HG03108 (cell line): ENCODE results near the gene SUSD6.
"Not testable (repeated sequence)": the region's sequence is repeated elsewhere in the genome, so short reads cannot be mapped to it uniquely, and the experiment has no call there.

Experiments used
- ATAC-seq: cut with Tn5 transposase; IDR thresholded peaks from one replicate; pipeline ENCODE4 v1.9.1; 2021; ENCODE audit warnings: moderate library complexity; ENCODE audit not compliant: unreplicated experiment

Gene SUSD6

GRCh38 chr14:69693145-69693544 lies 81.7 kb downstream of the SUSD6 start:
- peak; percentile 41 for ATAC-seq

DNA sequence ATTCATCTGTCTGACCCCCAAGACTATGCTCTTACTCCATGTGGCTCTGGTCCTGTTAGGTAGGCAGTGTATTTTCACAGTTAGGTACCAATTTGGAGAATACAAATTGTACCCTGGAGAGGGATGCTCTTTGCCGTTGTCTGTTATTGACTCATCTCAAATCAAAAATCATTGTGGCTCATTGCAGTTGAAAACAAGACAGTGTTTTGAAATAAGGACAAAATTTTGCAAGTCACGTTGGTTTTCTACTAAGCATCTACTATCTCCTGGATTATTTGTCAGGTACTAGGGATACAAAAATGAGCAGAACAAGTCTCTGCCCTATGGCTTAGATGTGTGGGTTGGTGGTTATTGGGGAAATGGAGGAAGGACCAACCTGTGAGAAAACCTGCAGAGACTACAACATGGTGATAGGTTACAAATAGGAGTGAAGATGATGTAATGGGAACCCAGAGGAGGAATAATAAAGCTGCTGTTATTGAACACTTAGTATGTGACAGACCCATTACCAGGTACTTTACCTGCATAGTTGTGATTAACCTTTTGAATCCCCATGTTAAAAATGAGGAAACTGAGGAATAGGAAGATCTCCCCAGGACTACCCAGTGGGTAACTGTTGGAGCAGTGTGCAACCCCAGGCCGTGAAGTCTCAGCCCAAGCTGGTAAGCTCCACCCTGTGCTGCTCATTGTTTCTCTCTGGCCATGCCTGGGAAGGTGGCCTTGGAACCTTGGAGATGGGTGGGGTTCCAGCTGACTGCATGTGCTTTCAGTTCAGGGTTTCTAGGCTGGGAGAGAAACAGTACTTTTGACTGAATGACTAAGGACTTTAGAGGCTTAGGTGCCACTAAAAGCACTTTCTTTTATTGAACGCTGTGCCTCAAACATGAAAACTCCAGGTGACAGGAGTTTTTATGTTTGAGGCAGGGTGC lies 82.7 kb downstream of the SUSD6 start:
- ATAC-seq = no peak

- ATAC-seq = no peak
Measured at GRCh38 chr14:69694730-69695281, 83.4 kb downstream of the SUSD6 start.

- peak; percentile 37 for ATAC-seq
Measured at GRCh38 chr14:69695322-69696203, 84.2 kb downstream of the SUSD6 start.

DNA sequence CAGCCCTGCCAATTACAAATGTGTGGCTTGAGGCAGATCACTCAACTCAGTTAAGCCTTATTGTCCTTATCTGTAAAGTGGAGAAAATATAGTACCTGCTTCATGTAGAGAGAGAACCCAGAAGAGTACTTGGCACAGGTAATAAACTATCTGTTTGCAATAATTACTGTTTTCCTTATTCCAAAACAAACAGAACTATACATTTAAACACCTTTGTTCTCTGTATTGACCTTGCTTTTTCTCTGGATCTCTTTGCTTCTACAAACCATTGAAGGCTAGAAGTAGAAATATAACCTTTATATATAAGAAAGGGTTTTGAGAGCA lies 84.8 kb downstream of the SUSD6 start:
- ATAC-seq = no peak

- no peak for ATAC-seq
Measured at GRCh38 chr14:69696633-69697557, 85.5 kb downstream of the SUSD6 start.

GRCh38 chr14:69698572-69698971 lies 87.2 kb downstream of the SUSD6 start:
- no peak for ATAC-seq

- ATAC-seq = not testable (repeated sequence)
Measured at GRCh38 chr14:69699243-69699642, 87.8 kb downstream of the SUSD6 start.

DNA sequence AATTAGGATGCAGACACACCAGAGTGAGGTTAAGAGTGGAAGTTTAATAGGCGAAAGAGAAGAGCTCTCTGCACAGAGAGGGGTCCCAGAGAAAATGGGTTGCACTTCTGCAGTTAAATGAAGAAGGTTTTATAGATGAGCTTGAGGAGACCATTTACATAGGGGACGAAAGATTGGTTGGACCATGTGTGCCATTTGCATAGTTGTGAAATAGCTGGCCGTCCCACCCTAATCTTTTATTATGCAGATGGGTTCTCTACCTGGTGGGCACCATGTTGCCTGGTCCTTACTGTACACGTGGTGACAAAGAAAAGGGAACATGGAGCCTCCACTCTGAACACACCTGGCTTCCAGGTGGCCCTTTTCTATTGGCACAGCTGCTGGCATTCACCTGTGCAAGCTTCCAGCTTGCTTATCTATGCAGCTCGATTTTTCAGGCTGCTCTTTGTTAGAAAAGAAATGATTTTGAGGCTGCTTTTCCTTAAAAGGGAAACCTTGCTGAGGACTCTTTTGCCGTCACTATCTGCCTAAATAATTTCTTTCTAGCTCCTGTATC lies 88.4 kb downstream of the SUSD6 start:
- ATAC-seq = no peak

- ATAC-seq = no peak
Measured at GRCh38 chr14:69700575-69700974, 89.2 kb downstream of the SUSD6 start.

GRCh38 chr14:69701291-69701690 lies 89.9 kb downstream of the SUSD6 start:
- no peak for ATAC-seq

DNA sequence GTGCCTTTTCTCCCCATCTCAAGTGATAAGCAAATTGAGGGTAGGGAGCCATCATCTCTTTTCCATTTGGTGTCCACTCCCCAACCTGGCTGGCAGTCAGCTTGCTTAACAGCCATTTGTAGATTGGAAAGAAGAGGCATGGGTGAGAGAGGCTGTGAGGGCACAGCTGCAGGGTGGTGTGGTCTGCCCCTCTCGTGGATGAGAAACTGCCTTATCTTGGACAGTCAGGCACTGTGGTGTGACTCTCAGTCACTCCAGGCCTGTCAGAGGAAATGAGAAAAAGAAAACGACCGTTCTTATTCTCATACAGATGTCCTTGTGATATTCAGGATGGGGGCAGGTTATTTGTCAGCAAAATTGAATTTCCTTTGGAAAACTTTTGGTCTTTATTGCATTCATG lies 90.5 kb downstream of the SUSD6 start:
- peak; percentile 67 for ATAC-seq

GRCh38 chr14:69703047-69704039 lies 91.9 kb downstream of the SUSD6 start:
- no peak for ATAC-seq

- no peak for ATAC-seq
Measured at GRCh38 chr14:69704319-69704718, 92.9 kb downstream of the SUSD6 start.

DNA sequence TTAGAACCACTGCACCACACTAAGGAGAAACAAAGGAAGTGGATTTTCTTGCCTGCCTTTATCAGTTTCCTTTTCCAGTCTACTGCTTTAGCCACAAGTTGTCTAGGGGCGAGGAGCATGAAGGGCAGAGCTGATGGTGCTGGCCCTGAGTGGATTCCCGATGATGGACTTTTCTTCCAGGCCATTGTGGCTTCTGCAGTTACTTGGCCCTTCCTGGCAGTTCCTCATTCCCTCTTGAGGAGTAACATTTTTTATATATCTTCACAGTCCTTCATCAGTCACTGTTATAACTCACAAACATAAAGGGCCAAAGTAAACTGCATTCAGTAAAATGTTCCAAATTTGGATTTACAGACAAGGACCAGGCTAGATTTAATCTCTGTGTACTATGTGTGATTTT lies 94.3 kb downstream of the SUSD6 start:
- no peak for ATAC-seq

DNA sequence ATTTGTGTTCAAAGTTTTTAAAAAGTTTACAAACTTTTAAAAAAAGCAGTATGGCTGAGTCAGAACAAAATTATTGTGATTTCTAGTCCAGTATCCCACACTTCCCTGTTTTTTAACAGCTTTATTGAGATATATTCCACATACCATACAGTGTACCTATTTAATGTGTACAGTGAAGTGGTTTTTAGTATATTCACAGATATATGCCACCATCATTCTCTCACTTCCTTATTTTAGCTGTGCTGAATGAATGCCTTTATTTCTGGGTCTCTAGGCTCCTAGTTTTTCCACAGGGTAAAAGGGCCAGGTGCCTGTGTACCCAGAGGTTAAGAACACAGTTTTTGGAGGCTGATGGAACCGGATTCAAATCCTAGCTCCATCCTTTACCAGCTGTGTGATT lies 96.7 kb downstream of the SUSD6 start:
- ATAC-seq = no peak

DNA sequence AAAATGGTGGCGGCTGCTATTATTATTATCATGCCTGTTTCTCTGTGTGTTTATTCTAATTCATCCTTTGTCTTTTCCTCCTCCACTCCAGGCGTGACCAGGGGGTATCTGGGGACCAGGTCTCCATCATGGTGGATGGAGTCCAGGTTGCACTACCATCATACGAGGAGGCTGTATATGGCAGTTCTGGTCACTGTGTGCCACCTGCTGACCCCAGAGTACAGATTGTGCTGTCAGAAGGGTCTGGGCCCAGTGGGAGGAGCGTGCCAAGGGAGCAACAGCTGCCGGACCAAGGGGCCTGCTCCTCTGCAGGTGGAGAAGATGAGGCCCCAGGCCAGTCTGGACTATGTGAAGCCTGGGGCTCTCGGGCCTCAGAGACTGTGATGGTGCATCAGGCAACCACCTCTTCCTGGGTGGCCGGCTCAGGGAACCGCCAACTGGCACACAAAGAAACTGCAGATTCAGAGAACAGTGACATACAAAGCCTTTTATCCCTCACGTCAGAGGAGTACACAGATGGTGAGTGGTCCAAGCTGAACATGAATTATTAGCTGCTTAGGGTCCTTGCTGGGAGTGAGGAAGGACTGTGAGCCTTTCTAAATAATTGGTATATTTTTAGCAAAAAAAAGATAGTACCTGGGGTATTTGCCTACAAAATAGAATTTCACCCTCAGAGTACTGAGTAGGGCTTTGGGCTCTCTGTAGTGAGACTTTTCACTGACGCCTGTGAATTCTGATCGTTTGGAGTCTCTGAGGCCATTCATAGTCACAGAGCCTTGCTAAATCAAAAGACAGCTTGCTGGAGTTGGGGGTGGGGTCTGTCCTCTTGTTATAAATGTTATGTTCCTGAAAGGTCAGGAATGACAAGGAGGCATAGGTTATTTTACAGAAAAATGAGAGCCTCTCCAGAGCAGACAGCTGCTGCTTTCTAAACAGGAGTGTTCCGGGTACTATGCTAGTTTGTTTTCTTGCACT lies 97.5 kb downstream of the SUSD6 start:
- ATAC-seq = no peak

DNA sequence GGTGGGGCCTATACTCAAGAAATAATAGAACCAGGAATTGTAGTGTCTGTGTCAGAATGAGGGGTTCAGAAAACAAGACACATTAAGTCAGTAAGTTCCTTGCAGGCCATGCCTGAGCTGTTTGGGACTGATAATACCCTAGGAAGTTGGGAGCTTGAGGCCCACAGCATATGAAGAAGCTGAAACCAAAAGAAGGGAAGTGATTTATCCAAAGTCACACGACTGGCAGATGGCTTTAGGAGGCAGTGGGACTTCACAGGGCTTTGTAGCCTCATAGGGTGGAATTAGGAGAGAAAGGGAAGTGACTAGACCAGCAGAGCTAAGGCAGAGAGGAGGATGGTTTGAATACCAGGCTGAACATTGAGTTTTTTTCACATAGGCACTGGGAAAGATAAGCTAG lies 99.0 kb downstream of the SUSD6 start:
- ATAC-seq = no peak
